KMS-11 (cell line): Measurements from ENCODE around the gene CHST11.

ENCODE experiments used
- H2AFZ ChIP-seq: fragments of 200-600 bp; sonication (generic); 2 replicates; pipeline ENCODE4 v1.6.1; 2016; ENCODE audit warnings: antibody characterized with exemption, mixed run types, low read depth
- H3K27ac ChIP-seq: fragments of 200-600 bp; sonication (generic); 2 replicates; pipeline ENCODE4 v1.6.1; 2016; ENCODE audit warnings: mild to moderate bottlenecking, mixed run types
- H3K27me3 ChIP-seq: fragments of 200-600 bp; sonication (generic); 2 replicates; pipeline ENCODE4 v1.6.1; 2017; ENCODE audit warnings: mild to moderate bottlenecking, low read depth, mixed run types, moderate library complexity; ENCODE audit not compliant: insufficient read depth
- H3K36me3 ChIP-seq: fragments of 200-600 bp; sonication (generic); 2 replicates; pipeline ENCODE4 v1.6.1; 2017; ENCODE audit warnings: mild to moderate bottlenecking, mixed run types; ENCODE audit not compliant: insufficient read depth
- H3K4me1 ChIP-seq: fragments of 200-600 bp; sonication (generic); 2 replicates; pipeline ENCODE4 v1.6.1; 2016; ENCODE audit warnings: mild to moderate bottlenecking, low read depth, mixed run types; ENCODE audit not compliant: poor library complexity, severe bottlenecking
- H3K4me2 ChIP-seq: fragments of 200-600 bp; sonication (generic); 2 replicates; pipeline ENCODE4 v1.7.0; 2016; ENCODE audit warnings: mild to moderate bottlenecking, mixed run types
- H3K4me3 ChIP-seq: fragments of 200-600 bp; sonication (generic); IDR thresholded peaks from 2 replicates; pipeline ENCODE4 v1.6.1; 2017; ENCODE audit warnings: low read depth, low read length, mixed read lengths; ENCODE audit not compliant: insufficient read depth
- H3K79me2 ChIP-seq: fragments of 200-600 bp; sonication (generic); 2 replicates; pipeline ENCODE4 v1.6.1; 2016; ENCODE audit warnings: low read depth, mixed run types; ENCODE audit not compliant: insufficient read depth
- H3K9ac ChIP-seq: fragments of 200-600 bp; sonication (generic); 2 replicates; pipeline ENCODE4 v1.6.1; 2016; ENCODE audit warnings: mild to moderate bottlenecking, mixed run types
- H4K20me1 ChIP-seq: fragments of 200-600 bp; sonication (generic); 2 replicates; pipeline ENCODE4 v1.6.1; 2016; ENCODE audit warnings: mild to moderate bottlenecking, mixed run types; ENCODE audit not compliant: insufficient read depth
- TF ChIP-seq, protein P1 (sequence below): fragments of 200-600 bp; sonication (generic); conservative IDR thresholded peaks from 2 replicates; pipeline ENCODE4 v1.6.1; 2017; ENCODE audit warnings: low read depth, mild to moderate bottlenecking, antibody characterized with exemption, low read length, moderate library complexity, mixed read lengths

The CHST11 gene

DNA sequence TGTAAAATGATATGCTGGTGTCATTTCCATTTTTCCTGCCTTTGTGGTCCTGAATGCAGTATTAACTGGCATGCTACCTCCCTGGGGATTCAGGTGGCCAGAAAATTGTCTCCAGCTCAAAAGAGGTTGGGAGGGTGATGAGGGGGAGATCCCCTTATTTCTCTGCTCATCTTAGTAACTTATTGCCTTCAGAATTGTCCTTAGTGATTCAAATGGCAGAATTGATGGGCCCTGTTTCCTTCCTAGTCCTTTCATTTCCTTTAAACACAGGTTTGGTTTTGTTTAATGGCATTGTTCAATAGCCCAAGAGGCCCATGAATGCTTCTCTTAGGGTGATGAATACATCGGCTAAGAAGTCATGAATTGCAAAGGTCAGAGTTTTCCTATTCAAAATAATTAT lies 294.4 kb downstream of the CHST11 start:
- H3K27me3 ChIP-seq = no peaks in the 10 kb centered on the region
- H2AFZ ChIP-seq = no peak overlapping the region
- TF ChIP-seq, protein P1, sequence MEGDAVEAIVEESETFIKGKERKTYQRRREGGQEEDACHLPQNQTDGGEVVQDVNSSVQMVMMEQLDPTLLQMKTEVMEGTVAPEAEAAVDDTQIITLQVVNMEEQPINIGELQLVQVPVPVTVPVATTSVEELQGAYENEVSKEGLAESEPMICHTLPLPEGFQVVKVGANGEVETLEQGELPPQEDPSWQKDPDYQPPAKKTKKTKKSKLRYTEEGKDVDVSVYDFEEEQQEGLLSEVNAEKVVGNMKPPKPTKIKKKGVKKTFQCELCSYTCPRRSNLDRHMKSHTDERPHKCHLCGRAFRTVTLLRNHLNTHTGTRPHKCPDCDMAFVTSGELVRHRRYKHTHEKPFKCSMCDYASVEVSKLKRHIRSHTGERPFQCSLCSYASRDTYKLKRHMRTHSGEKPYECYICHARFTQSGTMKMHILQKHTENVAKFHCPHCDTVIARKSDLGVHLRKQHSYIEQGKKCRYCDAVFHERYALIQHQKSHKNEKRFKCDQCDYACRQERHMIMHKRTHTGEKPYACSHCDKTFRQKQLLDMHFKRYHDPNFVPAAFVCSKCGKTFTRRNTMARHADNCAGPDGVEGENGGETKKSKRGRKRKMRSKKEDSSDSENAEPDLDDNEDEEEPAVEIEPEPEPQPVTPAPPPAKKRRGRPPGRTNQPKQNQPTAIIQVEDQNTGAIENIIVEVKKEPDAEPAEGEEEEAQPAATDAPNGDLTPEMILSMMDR = no peak
- H3K4me2 ChIP-seq = no peak overlapping the region
- H3K4me1 ChIP-seq = no peaks in the 10 kb centered on the region
- H3K27ac ChIP-seq = no peak overlapping the region
- no peaks in the 10 kb centered on the region for H3K79me2 ChIP-seq
- H3K9ac ChIP-seq = no peak overlapping the region
- no peaks in the 10 kb centered on the region for H3K36me3 ChIP-seq
- H3K4me3 ChIP-seq = no peak overlapping the region
- H4K20me1 ChIP-seq = no peaks in the 10 kb centered on the region

DNA sequence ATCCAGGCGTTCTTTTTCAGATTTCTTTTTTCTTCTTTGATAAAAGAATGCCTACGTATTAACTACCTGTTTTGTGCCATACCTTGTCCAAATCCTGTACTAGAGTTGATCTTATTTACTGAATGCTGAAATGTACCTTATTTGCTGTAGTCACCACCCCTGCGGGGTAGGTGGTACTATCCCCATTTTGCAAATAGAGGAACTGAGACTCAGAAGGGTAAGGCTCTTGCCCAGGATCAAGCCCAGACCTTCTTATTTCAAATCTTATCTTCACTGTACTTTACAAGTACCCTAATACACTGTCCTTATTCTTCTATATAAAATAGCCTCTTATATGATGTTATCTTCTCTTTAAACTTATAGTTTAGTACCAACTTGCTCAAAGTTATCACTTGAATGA lies 294.8 kb downstream of the CHST11 start:
- Histone ChIP-seq H2AFZ (no peak overlapping the region), H3K4me3 (no peak overlapping the region), H3K79me2 (no peaks in the 10 kb centered on the region), H3K4me2 (no peak overlapping the region), H3K4me1 (no peaks in the 10 kb centered on the region), H3K27me3 (no peaks in the 10 kb centered on the region), H3K27ac (no peak overlapping the region), H4K20me1 (no peaks in the 10 kb centered on the region), H3K36me3 (no peaks in the 10 kb centered on the region), H3K9ac (no peak overlapping the region)
- TF ChIP-seq, protein P1 = no peak

DNA sequence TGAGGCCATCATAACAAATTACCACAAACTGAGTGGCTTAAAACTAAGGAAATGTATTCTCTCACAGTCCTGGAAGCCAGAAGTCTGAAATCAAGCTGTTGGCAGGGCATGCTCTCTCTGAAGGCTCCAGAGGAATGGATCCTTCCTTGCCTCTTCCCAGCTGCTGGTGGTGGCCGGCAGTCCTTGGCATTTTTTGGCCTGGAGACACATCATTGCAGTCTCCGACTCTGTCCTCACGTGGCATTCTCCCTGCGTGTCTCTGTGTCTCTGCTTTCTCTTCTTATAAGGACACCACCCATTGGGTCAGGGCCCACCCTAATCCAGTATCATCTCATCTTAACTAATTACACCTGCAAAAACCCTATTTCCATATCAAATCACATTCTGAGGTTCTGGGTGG lies 295.3 kb downstream of the CHST11 start:
- Histone ChIP-seq H3K36me3 (no peaks in the 10 kb centered on the region), H3K79me2 (no peaks in the 10 kb centered on the region), H3K27ac (no peak overlapping the region), H3K4me2 (no peak overlapping the region), H3K9ac (no peak overlapping the region), H4K20me1 (no peaks in the 10 kb centered on the region), H3K4me3 (no peak overlapping the region), H3K27me3 (no peaks in the 10 kb centered on the region), H3K4me1 (no peaks in the 10 kb centered on the region), H2AFZ (no peak overlapping the region)
- TF ChIP-seq, protein P1 = no peak

- no peak overlapping the region for H3K27ac ChIP-seq
- H3K79me2 ChIP-seq = no peaks in the 10 kb centered on the region
- no peaks in the 10 kb centered on the region for H3K4me1 ChIP-seq
- no peaks in the 10 kb centered on the region for H4K20me1 ChIP-seq
- no peak overlapping the region for H3K4me2 ChIP-seq
- no peaks in the 10 kb centered on the region for H3K36me3 ChIP-seq
- H2AFZ ChIP-seq = no peak overlapping the region
- TF ChIP-seq, protein P1 = no peak
- H3K27me3 ChIP-seq = no peaks in the 10 kb centered on the region
- H3K4me3 ChIP-seq = no peak overlapping the region
- H3K9ac ChIP-seq = no peak overlapping the region
These were observed 296.1 kb downstream of the CHST11 start for GRCh38 chr12:104752881-104753280.
